Common myeloid progenitor, CD34-positive (primary cell): ENCODE data around the gene HNF4A.

Experiments used
- CTCF ChIA-PET: fragments of 350-600 bp; sonication (Branson Sonifier 250); formaldehyde crosslinking; loops from one replicate; lab custom pipeline; 2021; ENCODE audit warnings: antibody characterized with exemption; lab: Charles Lee
- POLR2A ChIA-PET: fragments of 350-600 bp; sonication (Branson Sonifier 250); formaldehyde crosslinking; loops from one replicate; lab custom pipeline; 2021; ENCODE audit warnings: antibody characterized with exemption; lab: Charles Lee
- DNase-seq, 3 donors: peaks; one replicate each; pipeline versions ENCODE4 v3.0.0 to v3.0.0-alpha.2; 2013
- H3K27ac ChIP-seq, 2 experiments: 1 replicate in 1 of 2; 2 replicates in 1 of 2; pipeline ENCODE4 v1.7.0; 2013; ENCODE audit warnings: inconsistent platforms in 2 of 2, low read length in 2 of 2, mild to moderate bottlenecking in 2 of 2, low read depth in 1 of 2, moderate library complexity in 1 of 2; ENCODE audit not compliant: severe bottlenecking in 2 of 2, insufficient read depth in 1 of 2, poor library complexity in 1 of 2
- H3K27me3 ChIP-seq, 5 experiments: replicated peaks in 2 of 5; 1 replicate in 3 of 5; 2 replicates in 2 of 5; pipeline versions ENCODE4 v1.6.1 to v1.7.0; 2013; ENCODE audit warnings: low read length in 4 of 5, mild to moderate bottlenecking in 2 of 5, moderate library complexity in 2 of 5, inconsistent platforms in 1 of 5; ENCODE audit not compliant: insufficient read depth in 5 of 5, control insufficient read depth in 4 of 5
- H3K36me3 ChIP-seq, 4 experiments: 1 replicate in 2 of 4; 2 replicates in 2 of 4; pipeline versions ENCODE4 v1.6.1 to v1.7.0; 2013; ENCODE audit warnings: low read length in 3 of 4, control low read depth in 1 of 4, mild to moderate bottlenecking in 1 of 4; ENCODE audit not compliant: control insufficient read depth in 4 of 4, insufficient read depth in 4 of 4
- H3K4me1 ChIP-seq, 4 experiments: 1 replicate in 3 of 4; 2 replicates in 1 of 4; pipeline versions ENCODE4 v1.6.1 to v1.7.1; 2013; ENCODE audit warnings: low read length in 3 of 4, mild to moderate bottlenecking in 3 of 4, control low read depth in 1 of 4, inconsistent platforms in 1 of 4, moderate library complexity in 1 of 4; ENCODE audit not compliant: control insufficient read depth in 4 of 4, insufficient read depth in 4 of 4; ENCODE audit errors: control extremely low read depth in 1 of 4
- H3K4me3 ChIP-seq, 7 experiments: 1 replicate in 4 of 7; 2 replicates in 3 of 7; pipeline versions ENCODE4 v1.5.1 to v1.7.0; 2013; ENCODE audit warnings: mild to moderate bottlenecking in 7 of 7, low read length in 6 of 7, moderate library complexity in 6 of 7, inconsistent platforms in 2 of 7, low read depth in 2 of 7, control low read depth in 1 of 7; ENCODE audit not compliant: insufficient read depth in 4 of 7, control insufficient read depth in 1 of 7; ENCODE audit errors: extremely low read depth in 1 of 7
- H3K9me3 ChIP-seq, 5 experiments: 1 replicate in 4 of 5; 2 replicates in 1 of 5; pipeline versions ENCODE4 v1.6.1 to v1.7.1; 2013; ENCODE audit warnings: low read length in 4 of 5, mild to moderate bottlenecking in 2 of 5, inconsistent platforms in 1 of 5, low read depth in 1 of 5, moderate library complexity in 1 of 5; ENCODE audit not compliant: control insufficient read depth in 4 of 5, insufficient read depth in 2 of 5; ENCODE audit errors: control extremely low read depth in 1 of 5
- WGBS: methylation state at CpG from one replicate; pipeline ENCODE4 v1.1.5; 2013; ENCODE audit not compliant: insufficient coverage; 5-methylcytosine and 5-hydroxymethylcytosine counted together

Gene HNF4A

GRCh38 chr20:44411020-44411756, 55.7 kb downstream of the HNF4A start:
- no peaks in the 10 kb centered on the region for H3K9me3 ChIP-seq
- POLR2A ChIA-PET: no interaction called here
- H3K27me3 ChIP-seq: peaks cover 0 to 24% (median 9%) of the 10 kb centered on the region in 5 experiments
- CTCF ChIA-PET: no interaction called here
- H3K4me3 ChIP-seq: no peak overlapping the region
- 100% methylated on average over 11 of the region's 28 CpGs for WGBS
- DNase-seq: no peak
- H3K36me3 ChIP-seq: no peaks in the 10 kb centered on the region
- H3K4me1 ChIP-seq: peaks cover 0 to 3% (median 0%) of the 10 kb centered on the region in 4 experiments
- no peak overlapping the region for H3K27ac ChIP-seq

GRCh38 chr20:44411757-44412401, 56.4 kb downstream of the HNF4A start:
- Histone ChIP-seq H3K9me3 (no peaks in the 10 kb centered on the region), H3K4me3 (no peak overlapping the region), H3K4me1 (peaks cover 0 to 2% (median 0%) of the 10 kb centered on the region in 4 experiments), H3K36me3 (no peaks in the 10 kb centered on the region), H3K27me3 (peaks cover 0 to 24% (median 10%) of the 10 kb centered on the region in 5 experiments), H3K27ac (no peak overlapping the region)
- POLR2A ChIA-PET: no interaction called here
- CTCF ChIA-PET: no interaction called here
- WGBS: 89% methylated on average over 5 of the region's 10 CpGs
- no peak for DNase-seq

GRCh38 chr20:44412402-44413144, 57.1 kb downstream of the HNF4A start:
- POLR2A ChIA-PET: no interaction called here
- 56% methylated on average over 23 of the region's 24 CpGs for WGBS
- H3K36me3 ChIP-seq: no peaks in the 10 kb centered on the region
- H3K9me3 ChIP-seq: no peaks in the 10 kb centered on the region
- H3K27me3 ChIP-seq: peaks cover 0 to 24% (median 10%) of the 10 kb centered on the region in 5 experiments
- no peak for DNase-seq
- H3K4me3 ChIP-seq: no peak overlapping the region
- H3K27ac ChIP-seq: no peak overlapping the region
- no peaks in the 10 kb centered on the region for H3K4me1 ChIP-seq
- CTCF ChIA-PET: no interaction called here

- Histone ChIP-seq H3K27me3 (peaks cover 0 to 24% (median 10%) of the 10 kb centered on the region in 5 experiments), H3K36me3 (no peaks in the 10 kb centered on the region), H3K27ac (no peak overlapping the region), H3K4me3 (no peak overlapping the region), H3K9me3 (no peaks in the 10 kb centered on the region), H3K4me1 (no peaks in the 10 kb centered on the region)
- WGBS: 94% methylated on average over 13 of the region's 14 CpGs
- ChIA-PET CTCF (interaction anchor here (0.5 to 1.3 kb wide), 3 partner anchors 25 to 43 kb away, joined by 3 read pairs; no protein-coding TSS in a partner anchor), POLR2A (no interaction called here)
- DNase-seq: no peak
Measured at GRCh38 chr20:44413575-44414345, 58.3 kb downstream of the HNF4A start.

GRCh38 chr20:44414346-44414714, 58.8 kb downstream of the HNF4A start:
- Histone ChIP-seq H3K9me3 (no peaks in the 10 kb centered on the region), H3K36me3 (no peaks in the 10 kb centered on the region), H3K27me3 (peaks cover 0 to 24% (median 10%) of the 10 kb centered on the region in 5 experiments), H3K27ac (no peak overlapping the region), H3K4me3 (no peak overlapping the region), H3K4me1 (no peaks in the 10 kb centered on the region)
- 90% methylated on average over 13 of the region's 16 CpGs for WGBS
- ChIA-PET POLR2A (no interaction called here), CTCF (interaction anchor here (0.9 to 1.3 kb wide), 2 partner anchors 26 to 42 kb away, joined by 3 read pairs; no protein-coding TSS in a partner anchor)
- no peak for DNase-seq

- DNase-seq: no peak
- H3K9me3 ChIP-seq: no peaks in the 10 kb centered on the region
- ChIA-PET POLR2A (no interaction called here), CTCF (interaction anchor here (1.3 kb wide), 1 partner anchor 26 kb away, joined by 3 read pairs; no protein-coding TSS in a partner anchor)
- no peaks in the 10 kb centered on the region for H3K36me3 ChIP-seq
- H3K4me1 ChIP-seq: no peaks in the 10 kb centered on the region
- no peak overlapping the region for H3K4me3 ChIP-seq
- H3K27ac ChIP-seq: no peak overlapping the region
- peaks cover 0 to 24% (median 10%) of the 10 kb centered on the region in 5 experiments for H3K27me3 ChIP-seq
Measured at GRCh38 chr20:44414808-44415207, 59.3 kb downstream of the HNF4A start.
